NB4 (cell line): ENCODE data around the gene SLC25A21.
A peak's percentile ranks its signal among the peaks of the same experiment; 100 is the strongest.

ENCODE experiments used
- DNase-seq: peaks from one replicate; pipeline ENCODE4 v3.0.0; 2010; ENCODE audit warnings: low read depth
- H3K4me3 ChIP-seq: one replicate; pipeline ENCODE4 v1.5.1; 2011; ENCODE audit warnings: mild to moderate bottlenecking, low read depth, low read length, moderate library complexity
- MYC ChIP-seq: IDR thresholded peaks from 2 replicates; pipeline ENCODE4 v1.6.1; 2011; ENCODE audit warnings: low read depth, low read length
- POLR2A ChIP-seq: IDR thresholded peaks from 2 replicates; pipeline ENCODE4 v1.6.1; 2011; ENCODE audit warnings: mild to moderate bottlenecking; ENCODE audit not compliant: insufficient read length; ENCODE audit errors: extremely low read depth
- TF ChIP-seq, protein P1 (sequence below): IDR thresholded peaks from one replicate; pipeline ENCODE4 v1.5.1; 2012; ENCODE audit warnings: low read depth, low read length
- TF ChIP-seq, protein P2 (sequence below): IDR thresholded peaks from 2 replicates; pipeline ENCODE4 v1.6.1; 2011; ENCODE audit warnings: low read depth, low read length

SLC25A21 gene

DNA sequence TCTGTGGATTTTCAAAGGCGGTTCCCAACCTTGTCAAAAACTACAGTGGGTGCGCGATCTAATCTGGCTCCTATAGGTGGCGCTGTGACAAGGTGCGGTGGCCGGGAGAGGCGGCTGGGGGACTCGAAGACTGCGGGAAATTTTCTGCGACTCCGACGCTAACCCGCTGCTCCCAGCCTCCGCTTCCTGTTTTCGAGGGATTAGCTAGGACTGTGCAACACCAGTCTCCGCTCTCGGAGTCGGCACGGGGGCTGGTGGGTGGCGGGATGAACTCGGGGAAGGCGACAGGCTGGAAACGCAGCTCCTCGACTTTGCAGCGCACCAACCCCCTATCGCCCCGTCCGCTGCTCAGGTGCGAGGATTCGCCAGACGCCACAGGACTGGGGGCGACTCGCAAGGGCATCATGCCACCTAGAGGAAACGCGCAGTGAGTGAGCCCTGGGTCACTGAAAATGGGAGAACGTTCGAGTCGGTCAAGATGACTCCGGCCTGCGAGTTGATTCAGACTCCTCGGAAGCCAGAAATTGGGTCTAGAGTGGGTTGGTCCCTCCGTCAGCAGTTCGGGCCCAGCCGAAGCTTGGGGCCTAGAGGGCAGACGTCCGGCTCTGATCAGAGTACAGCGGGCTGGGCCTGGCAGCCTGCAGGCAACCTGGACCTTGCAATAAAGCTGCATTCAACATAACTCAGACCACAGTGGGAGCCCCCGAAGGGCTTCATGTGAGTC is 516.3 kb downstream of the SLC25A21 start:
- H3K4me3 ChIP-seq, result no peak overlapping the region
- DNase-seq, result peak; percentile 44

DNA sequence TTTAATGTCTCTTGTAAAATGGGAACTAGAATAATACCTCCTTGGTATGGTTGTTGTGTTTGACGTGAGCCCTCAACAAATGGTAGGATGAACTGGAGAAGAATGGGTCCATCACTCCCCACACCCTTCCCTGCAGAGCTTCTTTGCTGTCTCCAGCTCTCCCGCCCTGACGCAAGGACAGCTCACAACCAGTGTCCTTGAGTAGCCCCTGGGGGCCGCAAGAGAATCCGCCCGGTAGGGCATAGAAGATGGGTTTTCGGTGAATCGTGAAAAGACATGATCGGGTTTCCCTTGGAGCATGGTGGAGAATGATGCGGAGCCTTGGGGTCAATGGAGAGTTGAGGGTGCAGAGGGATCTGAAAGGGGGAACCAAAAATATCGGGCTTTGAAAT is 516.8 kb downstream of the SLC25A21 start:
- no peak for DNase-seq
- H3K4me3 ChIP-seq, result no peak overlapping the region
- no peak for TF ChIP-seq MYC
- no peak for TF ChIP-seq POLR2A
- TF ChIP-seq, protein P1, sequence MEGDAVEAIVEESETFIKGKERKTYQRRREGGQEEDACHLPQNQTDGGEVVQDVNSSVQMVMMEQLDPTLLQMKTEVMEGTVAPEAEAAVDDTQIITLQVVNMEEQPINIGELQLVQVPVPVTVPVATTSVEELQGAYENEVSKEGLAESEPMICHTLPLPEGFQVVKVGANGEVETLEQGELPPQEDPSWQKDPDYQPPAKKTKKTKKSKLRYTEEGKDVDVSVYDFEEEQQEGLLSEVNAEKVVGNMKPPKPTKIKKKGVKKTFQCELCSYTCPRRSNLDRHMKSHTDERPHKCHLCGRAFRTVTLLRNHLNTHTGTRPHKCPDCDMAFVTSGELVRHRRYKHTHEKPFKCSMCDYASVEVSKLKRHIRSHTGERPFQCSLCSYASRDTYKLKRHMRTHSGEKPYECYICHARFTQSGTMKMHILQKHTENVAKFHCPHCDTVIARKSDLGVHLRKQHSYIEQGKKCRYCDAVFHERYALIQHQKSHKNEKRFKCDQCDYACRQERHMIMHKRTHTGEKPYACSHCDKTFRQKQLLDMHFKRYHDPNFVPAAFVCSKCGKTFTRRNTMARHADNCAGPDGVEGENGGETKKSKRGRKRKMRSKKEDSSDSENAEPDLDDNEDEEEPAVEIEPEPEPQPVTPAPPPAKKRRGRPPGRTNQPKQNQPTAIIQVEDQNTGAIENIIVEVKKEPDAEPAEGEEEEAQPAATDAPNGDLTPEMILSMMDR, result no peak

More for the DNA sequence above, 516.3 kb downstream of the SLC25A21 start:
- no peak for TF ChIP-seq POLR2A
- TF ChIP-seq, protein P1, result peak; percentile 58

DNA sequence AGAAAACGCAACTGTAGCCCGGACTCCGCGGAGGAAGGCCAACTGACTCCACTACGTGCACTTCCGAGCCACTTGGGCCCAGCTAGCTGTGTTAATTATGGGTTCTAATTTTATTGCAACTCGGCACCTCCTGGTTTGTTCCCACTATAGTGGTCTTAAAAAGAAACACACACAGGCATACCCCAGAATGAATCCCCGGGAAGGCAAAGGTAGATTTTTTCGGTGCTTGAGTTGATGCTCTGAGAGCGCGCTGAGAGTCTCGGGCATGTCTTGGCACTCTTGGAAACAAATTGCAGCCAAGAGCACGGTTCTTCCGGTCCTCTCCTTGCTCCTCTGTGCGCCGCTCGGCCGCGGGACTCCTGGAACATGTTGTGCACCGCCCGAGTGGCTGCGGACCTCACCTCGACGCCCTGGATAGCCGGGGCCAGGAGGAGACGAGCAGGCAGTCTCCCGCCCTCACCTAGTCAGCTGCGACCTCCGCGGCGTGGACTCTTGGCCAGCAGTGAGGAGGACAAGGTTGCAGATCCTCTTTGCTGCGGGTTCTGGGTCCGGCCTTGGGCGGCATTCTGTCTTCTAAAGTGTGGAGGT is 517.5 kb downstream of the SLC25A21 start:
- no peak overlapping the region for H3K4me3 ChIP-seq
- TF ChIP-seq POLR2A, result no peak
- TF ChIP-seq, protein P2, sequence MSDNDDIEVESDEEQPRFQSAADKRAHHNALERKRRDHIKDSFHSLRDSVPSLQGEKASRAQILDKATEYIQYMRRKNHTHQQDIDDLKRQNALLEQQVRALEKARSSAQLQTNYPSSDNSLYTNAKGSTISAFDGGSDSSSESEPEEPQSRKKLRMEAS, result no peak
- TF ChIP-seq, protein P1, result no peak
- TF ChIP-seq MYC, result no peak
- no peak for DNase-seq

DNA sequence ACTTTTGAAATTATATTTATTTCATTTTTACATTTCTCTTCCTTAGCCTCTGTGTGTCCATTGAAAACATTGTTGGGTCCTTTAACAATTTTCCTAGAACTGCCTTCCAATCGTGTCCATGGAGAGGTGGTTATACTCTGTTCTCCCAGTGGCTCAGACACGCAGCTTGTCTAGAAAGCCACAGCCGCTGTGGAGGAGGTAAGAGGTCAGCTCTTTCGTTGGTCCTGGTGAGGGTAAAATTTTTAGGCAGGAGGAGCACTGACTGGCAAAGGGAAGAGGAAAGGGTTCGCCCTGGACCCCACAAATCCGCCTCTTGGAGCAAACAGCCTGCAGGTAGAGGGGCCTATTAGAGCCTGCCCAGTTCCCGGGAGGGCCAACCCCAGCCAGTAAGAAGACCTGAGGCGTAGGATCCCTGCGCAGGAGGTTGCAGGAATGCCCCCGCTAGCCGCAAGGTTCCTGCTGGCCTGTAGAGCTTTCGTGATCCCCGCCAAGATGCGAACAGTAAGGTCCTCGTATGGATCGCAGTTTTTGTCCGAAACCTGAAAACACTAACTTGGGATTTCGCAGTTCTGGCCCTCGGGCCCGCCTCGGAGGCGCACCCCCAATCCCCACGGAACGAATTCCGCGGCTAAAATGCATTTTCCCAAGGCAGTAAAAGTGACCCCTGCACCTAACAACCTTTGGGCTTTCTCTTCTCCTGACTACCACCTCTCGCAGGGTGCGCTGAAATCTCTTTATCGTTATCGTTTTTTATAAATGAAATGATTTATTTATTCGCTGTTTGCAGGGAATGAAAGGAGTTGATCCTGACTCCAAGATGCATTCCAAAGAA is 518.2 kb downstream of the SLC25A21 start:
- no peak for DNase-seq
- no peak overlapping the region for H3K4me3 ChIP-seq
- TF ChIP-seq, protein P2, result no peak
- TF ChIP-seq MYC, result no peak
- TF ChIP-seq, protein P1, result no peak
- TF ChIP-seq POLR2A, result no peak

DNA sequence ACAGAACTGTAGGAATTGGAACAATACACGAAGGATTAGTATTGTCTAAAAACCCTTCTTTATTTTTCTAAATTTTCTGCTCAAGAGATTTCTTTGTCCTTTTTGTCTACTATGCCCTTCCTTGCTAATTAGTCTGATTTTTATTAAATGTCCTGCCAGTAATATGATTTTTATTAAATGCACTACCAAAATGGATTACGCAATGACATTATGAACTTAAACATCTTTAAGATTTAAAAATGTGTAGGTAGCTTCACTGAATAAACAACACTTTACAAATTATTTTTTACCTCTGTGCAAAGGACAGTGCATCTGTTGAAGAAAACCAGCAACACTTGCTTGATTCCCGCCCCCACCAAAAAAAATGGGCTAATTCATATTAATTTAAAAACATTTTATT is 519.0 kb downstream of the SLC25A21 start:
- no peak overlapping the region for H3K4me3 ChIP-seq
- DNase-seq, result no peak
- TF ChIP-seq, protein P1, result no peak
- TF ChIP-seq, protein P2, result no peak
- TF ChIP-seq POLR2A, result no peak
- no peak for TF ChIP-seq MYC
